ENCODE measurements around the gene RASL11B. TPM values are rescaled to one million over a fixed set of nuclear protein-coding genes. Genes with fewer than 3 reads are reported as not detected.

RASL11B gene
- total RNA-seq, 2 donors from 2014 or later, result 0.35 TPM; not detected in 1

DNA sequence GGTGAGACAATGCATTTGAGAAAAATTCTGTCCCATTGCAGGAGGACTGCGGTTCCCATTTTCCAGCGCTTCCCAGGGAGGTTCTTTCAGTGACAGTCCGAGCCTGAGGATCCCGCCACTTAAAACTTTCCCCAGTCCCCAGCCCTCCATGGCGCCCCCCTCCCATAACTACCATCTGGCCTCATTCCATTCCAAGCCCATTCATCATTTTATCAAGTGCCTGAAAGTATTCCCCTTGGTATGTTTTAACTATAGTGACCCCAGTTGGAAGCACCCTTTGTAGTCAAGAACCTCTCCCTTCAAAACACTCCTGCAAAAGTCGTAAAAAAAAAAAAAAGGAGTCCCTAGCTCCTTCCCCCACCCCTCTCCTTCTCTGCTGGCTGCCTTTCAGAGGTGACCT, 1.2 kb downstream of the RASL11B start:
- Histone ChIP-seq H3K9me3 (no peaks in the 10 kb centered on the region), H3K27ac (no peak overlapping the region), H3K27me3 (no peaks in the 10 kb centered on the region), H3K36me3 (no peaks in the 10 kb centered on the region), H3K4me1 (no peaks in the 10 kb centered on the region), H3K9ac (ENCODE audit: low read depth in 2 of 2, low read length in 2 of 2) (no peak overlapping the region), H3K4me3 (no peak overlapping the region)
- intact Hi-C loops (cut with DNase I), result no loop called here
- TF ChIP-seq, protein P1, sequence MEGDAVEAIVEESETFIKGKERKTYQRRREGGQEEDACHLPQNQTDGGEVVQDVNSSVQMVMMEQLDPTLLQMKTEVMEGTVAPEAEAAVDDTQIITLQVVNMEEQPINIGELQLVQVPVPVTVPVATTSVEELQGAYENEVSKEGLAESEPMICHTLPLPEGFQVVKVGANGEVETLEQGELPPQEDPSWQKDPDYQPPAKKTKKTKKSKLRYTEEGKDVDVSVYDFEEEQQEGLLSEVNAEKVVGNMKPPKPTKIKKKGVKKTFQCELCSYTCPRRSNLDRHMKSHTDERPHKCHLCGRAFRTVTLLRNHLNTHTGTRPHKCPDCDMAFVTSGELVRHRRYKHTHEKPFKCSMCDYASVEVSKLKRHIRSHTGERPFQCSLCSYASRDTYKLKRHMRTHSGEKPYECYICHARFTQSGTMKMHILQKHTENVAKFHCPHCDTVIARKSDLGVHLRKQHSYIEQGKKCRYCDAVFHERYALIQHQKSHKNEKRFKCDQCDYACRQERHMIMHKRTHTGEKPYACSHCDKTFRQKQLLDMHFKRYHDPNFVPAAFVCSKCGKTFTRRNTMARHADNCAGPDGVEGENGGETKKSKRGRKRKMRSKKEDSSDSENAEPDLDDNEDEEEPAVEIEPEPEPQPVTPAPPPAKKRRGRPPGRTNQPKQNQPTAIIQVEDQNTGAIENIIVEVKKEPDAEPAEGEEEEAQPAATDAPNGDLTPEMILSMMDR (IDR thresholded peaks at IDR 0.05), result no peak
- no peak for DNase-seq

GRCh38 chr4:52864793-52865192, 2.7 kb downstream of the RASL11B start:
- TF ChIP-seq, protein P1 (IDR thresholded peaks at IDR 0.05), result no peak
- H3K36me3 ChIP-seq, result no peaks in the 10 kb centered on the region
- no peaks in the 10 kb centered on the region for H3K27me3 ChIP-seq
- H3K9ac ChIP-seq (ENCODE audit: low read depth in 2 of 2, low read length in 2 of 2), result no peak overlapping the region
- no peaks in the 10 kb centered on the region for H3K4me1 ChIP-seq
- H3K9me3 ChIP-seq, result no peaks in the 10 kb centered on the region
- no peak overlapping the region for H3K27ac ChIP-seq
- intact Hi-C loops (cut with DNase I), result no loop called here
- no peak for DNase-seq
- no peak overlapping the region for H3K4me3 ChIP-seq

- Histone ChIP-seq H3K9ac (ENCODE audit: low read depth in 2 of 2, low read length in 2 of 2) (no peak overlapping the region), H3K27ac (no peak overlapping the region), H3K9me3 (no peaks in the 10 kb centered on the region), H3K4me1 (no peaks in the 10 kb centered on the region), H3K4me3 (no peak overlapping the region), H3K36me3 (no peaks in the 10 kb centered on the region), H3K27me3 (no peaks in the 10 kb centered on the region)
- DNase-seq, result no peak
- intact Hi-C loops (cut with DNase I), result no loop called here
- TF ChIP-seq, protein P1 (IDR thresholded peaks at IDR 0.05), result no peak
These were observed 3.2 kb downstream of the RASL11B start for GRCh38 chr4:52865300-52865699.

GRCh38 chr4:52866734-52867133, 4.6 kb downstream of the RASL11B start:
- DNase-seq, result no peak
- H3K4me1 ChIP-seq, result no peaks in the 10 kb centered on the region
- no peaks in the 10 kb centered on the region for H3K27me3 ChIP-seq
- H3K36me3 ChIP-seq, result no peaks in the 10 kb centered on the region
- H3K4me3 ChIP-seq, result no peak overlapping the region
- no peaks in the 10 kb centered on the region for H3K9me3 ChIP-seq
- intact Hi-C loops (cut with DNase I), result no loop called here
- H3K27ac ChIP-seq, result no peak overlapping the region
- TF ChIP-seq, protein P1 (IDR thresholded peaks at IDR 0.05), result no peak
- no peak overlapping the region for H3K9ac ChIP-seq (ENCODE audit: low read depth in 2 of 2, low read length in 2 of 2)

DNA sequence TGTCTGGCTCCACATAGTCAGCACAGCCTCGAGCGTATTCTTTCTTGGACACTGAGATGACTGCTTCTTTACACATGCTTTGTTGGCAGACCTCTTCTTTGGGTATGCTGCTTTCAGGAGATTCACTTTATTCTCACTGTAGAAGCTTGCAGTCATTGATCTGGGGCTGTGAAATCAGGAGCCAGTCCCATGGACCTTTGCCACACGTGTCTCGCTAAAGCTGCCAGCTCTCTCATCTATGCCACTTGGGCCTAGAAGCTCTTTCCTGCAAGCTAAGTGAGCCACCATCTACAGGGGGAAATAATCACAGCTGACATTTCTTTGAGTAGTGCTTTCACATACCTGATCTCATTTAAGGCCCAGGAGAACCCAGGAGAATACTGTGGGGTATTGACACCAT, 5.0 kb downstream of the RASL11B start:
- H3K4me1 ChIP-seq, result no peaks in the 10 kb centered on the region
- H3K36me3 ChIP-seq, result no peaks in the 10 kb centered on the region
- intact Hi-C loops (cut with DNase I), result no loop called here
- H3K27ac ChIP-seq, result no peak overlapping the region
- no peaks in the 10 kb centered on the region for H3K27me3 ChIP-seq
- no peak overlapping the region for H3K9ac ChIP-seq (ENCODE audit: low read depth in 2 of 2, low read length in 2 of 2)
- no peak overlapping the region for H3K4me3 ChIP-seq
- no peak for DNase-seq
- H3K9me3 ChIP-seq, result no peaks in the 10 kb centered on the region
- TF ChIP-seq, protein P1 (IDR thresholded peaks at IDR 0.05), result no peak

GRCh38 chr4:52868133-52868532, 6.0 kb downstream of the RASL11B start:
- no peaks in the 10 kb centered on the region for H3K36me3 ChIP-seq
- no peak for DNase-seq
- H3K4me3 ChIP-seq, result no peak overlapping the region
- no peaks in the 10 kb centered on the region for H3K9me3 ChIP-seq
- no peak overlapping the region for H3K9ac ChIP-seq (ENCODE audit: low read depth in 2 of 2, low read length in 2 of 2)
- H3K27me3 ChIP-seq, result no peaks in the 10 kb centered on the region
- TF ChIP-seq, protein P1 (IDR thresholded peaks at IDR 0.05), result no peak
- no peaks in the 10 kb centered on the region for H3K4me1 ChIP-seq
- no peak overlapping the region for H3K27ac ChIP-seq
- intact Hi-C loops (cut with DNase I), result no loop called here

All from colonic mucosa (tissue), 4 donors.